ENCODE measurements around the gene CHTF8. TPM values are rescaled to one million over a fixed set of nuclear protein-coding genes. Genes with fewer than 3 reads are reported as not detected.

CHTF8 gene
- total RNA-seq, 2 experiments from 2014 or later, result 25.8 to 28.5 TPM

DNA sequence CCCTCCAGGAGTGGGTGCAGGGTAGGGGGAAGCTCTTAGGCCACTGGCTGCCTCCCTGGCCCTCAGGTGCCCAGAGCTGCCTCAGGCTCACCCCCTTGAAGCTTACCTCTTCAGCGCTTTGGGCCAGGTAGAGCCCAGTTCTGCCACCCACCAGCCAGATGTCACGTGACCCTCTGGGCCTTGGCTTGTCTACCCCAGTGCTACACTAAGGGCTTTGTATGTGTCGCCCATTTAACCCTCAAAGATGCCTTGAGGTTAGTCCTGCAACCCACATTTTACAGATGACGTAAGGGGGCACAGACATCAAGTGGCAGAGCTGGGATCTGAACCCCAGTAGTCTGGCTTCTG is 23.5 kb downstream of the CHTF8 start:
- Histone ChIP-seq H3K36me3 (ENCODE audit: insufficient read depth, low read length) (peaks cover 8% of the 10 kb centered on the region), H3K4me3 (ENCODE audit: low read length) (no peak overlapping the region), H3K4me1 (ENCODE audit: insufficient read depth, low read length) (peaks cover 32% of the 10 kb centered on the region), H3K9me3 (ENCODE audit: control insufficient read depth in 1 of 2, insufficient read depth in 1 of 2, low read length in 2 of 2) (peaks cover 0 to 9% of the 10 kb centered on the region in 2 experiments), H3K27ac (ENCODE audit: low read depth in 1 of 2, low read length in 2 of 2) (no peak overlapping the region), H3K27me3 (ENCODE audit: control insufficient read depth in 1 of 2, insufficient read depth in 2 of 2, low read length in 2 of 2) (peaks cover 41 to 43% of the 10 kb centered on the region in 2 experiments)
- TF ChIP-seq, protein P1, sequence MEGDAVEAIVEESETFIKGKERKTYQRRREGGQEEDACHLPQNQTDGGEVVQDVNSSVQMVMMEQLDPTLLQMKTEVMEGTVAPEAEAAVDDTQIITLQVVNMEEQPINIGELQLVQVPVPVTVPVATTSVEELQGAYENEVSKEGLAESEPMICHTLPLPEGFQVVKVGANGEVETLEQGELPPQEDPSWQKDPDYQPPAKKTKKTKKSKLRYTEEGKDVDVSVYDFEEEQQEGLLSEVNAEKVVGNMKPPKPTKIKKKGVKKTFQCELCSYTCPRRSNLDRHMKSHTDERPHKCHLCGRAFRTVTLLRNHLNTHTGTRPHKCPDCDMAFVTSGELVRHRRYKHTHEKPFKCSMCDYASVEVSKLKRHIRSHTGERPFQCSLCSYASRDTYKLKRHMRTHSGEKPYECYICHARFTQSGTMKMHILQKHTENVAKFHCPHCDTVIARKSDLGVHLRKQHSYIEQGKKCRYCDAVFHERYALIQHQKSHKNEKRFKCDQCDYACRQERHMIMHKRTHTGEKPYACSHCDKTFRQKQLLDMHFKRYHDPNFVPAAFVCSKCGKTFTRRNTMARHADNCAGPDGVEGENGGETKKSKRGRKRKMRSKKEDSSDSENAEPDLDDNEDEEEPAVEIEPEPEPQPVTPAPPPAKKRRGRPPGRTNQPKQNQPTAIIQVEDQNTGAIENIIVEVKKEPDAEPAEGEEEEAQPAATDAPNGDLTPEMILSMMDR (IDR thresholded peaks at IDR 0.05), result no peak
- no peak overlapping the region for H3K27ac Mint-ChIP-seq
- H3K4me3 Mint-ChIP-seq, result no peak overlapping the region
- intact Hi-C loops (cut with DNase I, micrococcal nuclease), result no loop called here
- CTCF ChIA-PET, result no interaction called here
- ATAC-seq (ENCODE audit: poor library complexity) (no peak), DNase-seq (no peak)
- peaks cover 22% of the 10 kb centered on the region for H3K4me1 Mint-ChIP-seq (ENCODE audit: low read depth)
- peaks cover 42% of the 10 kb centered on the region for H3K36me3 Mint-ChIP-seq (ENCODE audit: low read depth)
- H3K27me3 Mint-ChIP-seq, result peaks cover 41% of the 10 kb centered on the region
- H3K9me3 Mint-ChIP-seq, result no peaks in the 10 kb centered on the region
- POLR2A ChIA-PET, result no interaction called here

DNA sequence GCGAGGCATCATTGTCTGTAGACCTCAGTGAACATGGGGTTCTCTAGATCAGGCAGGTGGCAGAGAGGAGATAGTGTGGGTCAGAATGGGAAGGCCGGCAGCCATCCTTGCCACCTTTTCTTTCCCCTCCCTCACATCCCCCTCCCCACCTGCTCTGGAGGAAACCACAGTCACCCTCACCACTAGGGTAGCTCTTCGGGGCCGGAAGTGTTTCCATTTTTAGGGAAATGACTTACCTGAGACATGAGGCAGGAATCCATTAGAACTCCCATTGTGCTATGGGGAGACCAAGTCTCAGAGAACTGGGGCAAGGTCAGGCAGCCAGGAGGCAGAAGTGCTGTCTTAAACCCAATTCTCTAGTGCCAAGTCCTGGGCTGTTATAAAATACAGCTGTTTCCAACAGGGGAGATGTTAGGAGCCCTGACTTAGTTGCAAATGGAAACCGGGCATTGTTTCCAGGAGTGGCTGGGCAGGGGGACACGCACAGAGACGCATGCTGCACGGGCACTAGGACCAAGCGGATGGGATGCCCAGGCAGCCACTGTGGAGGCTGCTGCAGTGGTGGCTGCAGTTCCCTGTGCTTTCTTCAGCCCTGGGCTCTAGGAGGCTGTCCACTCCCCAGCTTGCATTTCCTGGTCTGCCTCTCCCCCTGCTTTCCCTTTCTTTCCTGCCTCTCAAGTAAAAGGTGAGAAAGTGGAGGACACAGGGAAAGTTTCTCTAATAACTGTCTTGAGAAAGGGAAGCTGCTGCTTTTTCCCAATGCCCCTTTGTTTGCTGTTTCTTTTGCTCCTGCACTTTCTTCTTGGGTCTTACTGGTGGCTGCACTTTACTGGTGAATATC is 24.1 kb downstream of the CHTF8 start:
- no peak for ATAC-seq (ENCODE audit: poor library complexity)
- POLR2A ChIA-PET, result no interaction called here
- H3K27ac Mint-ChIP-seq, result no peak overlapping the region

DNA sequence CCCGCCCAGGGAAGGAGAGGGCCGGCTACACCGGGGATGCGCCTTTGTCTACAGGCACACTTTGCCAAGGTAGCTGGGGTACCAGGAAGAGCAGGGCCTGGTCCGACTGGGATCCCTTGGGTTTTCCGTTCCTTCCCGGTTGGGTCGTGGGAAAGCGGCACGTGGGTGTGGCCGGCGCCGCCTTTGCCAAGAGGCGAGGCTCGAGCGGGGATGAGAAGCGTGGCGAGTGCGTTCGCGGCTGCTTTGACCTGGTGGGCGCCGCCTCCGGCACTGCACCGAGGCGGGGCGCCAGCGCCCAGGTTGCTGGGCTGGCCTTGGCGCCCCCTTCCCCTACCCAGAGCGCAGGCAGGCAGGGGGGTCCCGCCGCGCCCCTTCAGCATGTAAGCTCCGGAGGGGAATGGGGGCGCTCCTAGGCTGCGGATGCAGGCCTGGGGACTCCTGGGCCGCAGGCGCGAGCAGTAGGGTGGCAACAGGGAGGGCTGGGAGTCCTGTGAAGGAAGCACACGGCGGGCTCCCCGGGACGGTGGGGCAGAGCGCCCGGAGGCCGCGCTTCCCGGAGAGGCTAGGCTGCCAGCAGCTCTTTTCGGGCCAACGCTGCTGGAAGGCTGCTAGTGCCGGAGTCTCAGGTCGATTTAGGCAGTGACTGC is 24.9 kb downstream of the CHTF8 start:
- peak overlapping the region; percentile 69 for H3K4me3 Mint-ChIP-seq
- TF ChIP-seq, protein P1 (IDR thresholded peaks at IDR 0.05), result no peak
- H3K9me3 ChIP-seq (ENCODE audit: control insufficient read depth in 1 of 2, insufficient read depth in 1 of 2, low read length in 2 of 2), result peaks cover 0 to 9% of the 10 kb centered on the region in 2 experiments
- H3K4me1 Mint-ChIP-seq (ENCODE audit: low read depth), result peaks cover 22% of the 10 kb centered on the region
- peaks cover 41 to 43% of the 10 kb centered on the region in 2 experiments for H3K27me3 ChIP-seq (ENCODE audit: control insufficient read depth in 1 of 2, insufficient read depth in 2 of 2, low read length in 2 of 2)
- ATAC-seq (ENCODE audit: poor library complexity) (no peak), DNase-seq (no peak)
- no peak overlapping the region for H3K4me3 ChIP-seq (ENCODE audit: low read length)
- CTCF ChIA-PET, result no interaction called here
- peaks cover 53% of the 10 kb centered on the region for H3K27me3 Mint-ChIP-seq
- H3K4me1 ChIP-seq (ENCODE audit: insufficient read depth, low read length), result peaks cover 28% of the 10 kb centered on the region
- POLR2A ChIA-PET, result no interaction called here
- peaks cover 8% of the 10 kb centered on the region for H3K36me3 ChIP-seq (ENCODE audit: insufficient read depth, low read length)
- H3K27ac Mint-ChIP-seq, result no peak overlapping the region
- no peaks in the 10 kb centered on the region for H3K9me3 Mint-ChIP-seq
- H3K36me3 Mint-ChIP-seq (ENCODE audit: low read depth), result peaks cover 32% of the 10 kb centered on the region
- intact Hi-C loops (cut with DNase I, micrococcal nuclease), result no loop called here
- no peak overlapping the region for H3K27ac ChIP-seq (ENCODE audit: low read depth in 1 of 2, low read length in 2 of 2)

More for the DNA sequence above, 24.1 kb downstream of the CHTF8 start:
- Mint-ChIP-seq H3K4me1 (ENCODE audit: low read depth) (peaks cover 22% of the 10 kb centered on the region), H3K4me3 (no peak overlapping the region), H3K27me3 (peaks cover 46% of the 10 kb centered on the region), H3K36me3 (ENCODE audit: low read depth) (peaks cover 37% of the 10 kb centered on the region), H3K9me3 (no peaks in the 10 kb centered on the region)
- CTCF ChIA-PET, result no interaction called here
- Histone ChIP-seq H3K4me1 (ENCODE audit: insufficient read depth, low read length) (peaks cover 32% of the 10 kb centered on the region), H3K27ac (ENCODE audit: low read depth in 1 of 2, low read length in 2 of 2) (no peak overlapping the region), H3K9me3 (ENCODE audit: control insufficient read depth in 1 of 2, insufficient read depth in 1 of 2, low read length in 2 of 2) (peaks cover 0 to 9% of the 10 kb centered on the region in 2 experiments), H3K27me3 (ENCODE audit: control insufficient read depth in 1 of 2, insufficient read depth in 2 of 2, low read length in 2 of 2) (peaks cover 41 to 43% of the 10 kb centered on the region in 2 experiments), H3K36me3 (ENCODE audit: insufficient read depth, low read length) (peaks cover 8% of the 10 kb centered on the region), H3K4me3 (ENCODE audit: low read length) (no peak overlapping the region)
- intact Hi-C loops (cut with DNase I, micrococcal nuclease), result no loop called here
- TF ChIP-seq, protein P1 (IDR thresholded peaks at IDR 0.05), result no peak
- DNase-seq, result no peak

All from CD4-positive, alpha-beta T cell (primary cell).